Endothelial cell of umbilical vein (primary cell): ENCODE data around the gene COLQ. TPM values are rescaled to one million over a fixed set of nuclear protein-coding genes. Genes with fewer than 3 reads are reported as not detected.

Experiments
- Bru-seq: library from RNA; stranded (reverse); fragments of 400-500 nt; gene quantifications from one replicate; lab custom pipeline; 2021; lab: Mats Ljungman, UMichigan
- BruChase-seq, 2 experiments: library from RNA; stranded (reverse); fragments of 400-500 nt; gene quantifications; one replicate each; lab custom pipeline; 2021; lab: Mats Ljungman, UMichigan
- BruUV-seq: library from RNA; stranded (reverse); fragments of 400-500 nt; replicated peaks from 2 replicates; lab custom pipeline; 2021; lab: Mats Ljungman, UMichigan
- CTCF ChIA-PET: fragments of 300-600, 350-600 bp; sonication (Branson Sonifier 250); formaldehyde crosslinking; loops from one replicate; lab custom pipeline; 2021; ENCODE audit warnings: antibody characterized with exemption, inconsistent platforms; lab: Charles Lee
- POLR2A ChIA-PET: fragments of 300-600, 350-600 bp; sonication (Branson Sonifier 250); formaldehyde crosslinking; loops from one replicate; lab custom pipeline; 2021; ENCODE audit warnings: antibody characterized with exemption, inconsistent platforms; lab: Charles Lee
- DNase-seq: peaks from one replicate; pipeline ENCODE4 v3.0.0-alpha.2; 2011; ENCODE audit warnings: low read depth, low spot score
- FAIRE-seq: peaks from 2 replicates; lab custom pipeline; 2011; peaks lifted over from hg19 to GRCh38; lab: Jason Lieb, UNC
- H2AFZ ChIP-seq: 2 replicates; pipeline ENCODE4 v1.6.0; 2012; ENCODE audit warnings: low read depth, low read length, control low read depth, inconsistent platforms
- H3K27ac ChIP-seq: 2 replicates; pipeline ENCODE4 v1.5.1; 2011; ENCODE audit warnings: low read depth, mild to moderate bottlenecking, control low read depth, low read length, moderate library complexity; ENCODE audit not compliant: insufficient read depth
- H3K27me3 ChIP-seq, 2 experiments: 2 replicates each; pipeline versions ENCODE4 v1.6.0 to v1.6.1; 2011; ENCODE audit warnings: low read length in 2 of 2, mixed read lengths in 1 of 2; ENCODE audit not compliant: control insufficient read depth in 2 of 2, insufficient read depth in 2 of 2
- H3K36me3 ChIP-seq, 2 experiments: 2 replicates in 1 of 2; 3 replicates in 1 of 2; pipeline ENCODE4 v1.5.1; 2011; ENCODE audit warnings: low read length in 2 of 2, mild to moderate bottlenecking in 1 of 2, moderate library complexity in 1 of 2; ENCODE audit not compliant: control insufficient read depth in 2 of 2, insufficient read depth in 2 of 2; ENCODE audit errors: extremely low read depth in 1 of 2
- H3K4me1 ChIP-seq: 3 replicates; pipeline ENCODE4 v1.5.1; 2011; ENCODE audit warnings: mild to moderate bottlenecking, low read length; ENCODE audit not compliant: control insufficient read depth, insufficient read depth; ENCODE audit errors: extremely low read depth
- H3K4me2 ChIP-seq: 2 replicates; pipeline ENCODE4 v1.6.1; 2011; ENCODE audit warnings: low read length, control low read depth, mixed read lengths; ENCODE audit not compliant: insufficient read depth
- H3K4me3 ChIP-seq, 3 experiments: fragments of 200-600 bp in 1 of 3; sonication (generic), shearing (Covaris generic) in 1 of 3; replicated peaks in 1 of 3; 2 replicates each; pipeline ENCODE4 v1.5.1; 2011 to 2016; ENCODE audit warnings: control low read depth in 3 of 3, low read length in 3 of 3, mild to moderate bottlenecking in 2 of 3, inconsistent platforms in 1 of 3, low read depth in 1 of 3, moderate library complexity in 1 of 3; ENCODE audit not compliant: insufficient read depth in 1 of 3
- H3K79me2 ChIP-seq: 2 replicates; pipeline ENCODE4 v1.6.0; 2012; ENCODE audit warnings: low read length, inconsistent platforms; ENCODE audit not compliant: control insufficient read depth, insufficient read depth
- H3K9ac ChIP-seq: replicated peaks from 2 replicates; pipeline ENCODE3; 2011; ENCODE audit warnings: low read length, control low read depth; ENCODE audit not compliant: insufficient read depth; ENCODE audit errors: extremely low read depth
- H3K9me1 ChIP-seq: replicated peaks from 3 replicates; pipeline ENCODE4 v1.6.0; 2011; ENCODE audit warnings: mild to moderate bottlenecking, low read length; ENCODE audit not compliant: control insufficient read depth, insufficient read depth; ENCODE audit errors: extremely low read depth
- H3K9me3 ChIP-seq: replicated peaks from 2 replicates; pipeline ENCODE4 v1.5.1; 2012; ENCODE audit warnings: low read length, inconsistent platforms; ENCODE audit not compliant: control insufficient read depth, insufficient read depth
- H4K20me1 ChIP-seq: replicated peaks from 2 replicates; pipeline ENCODE3; 2011; ENCODE audit warnings: mild to moderate bottlenecking, low read length; ENCODE audit not compliant: control insufficient read depth, insufficient read depth; ENCODE audit errors: extremely low read depth
- CTCF ChIP-seq, 2 donors: IDR thresholded peaks; 1 replicate in 1 of 2; 2 replicates in 1 of 2; pipeline ENCODE4 v1.5.1; 2011; ENCODE audit warnings: low read length in 2 of 2, mild to moderate bottlenecking in 2 of 2, moderate library complexity in 2 of 2, control low read depth in 1 of 2, inconsistent platforms in 1 of 2, low read depth in 1 of 2; ENCODE audit not compliant: insufficient read depth in 1 of 2; ENCODE audit errors: extremely low read depth in 1 of 2
- EZH2 ChIP-seq: IDR thresholded peaks from 2 replicates; pipeline ENCODE4 v1.6.1; 2012; ENCODE audit warnings: borderline replicate concordance, low read depth, mild to moderate bottlenecking, moderate library complexity, low read length, inconsistent platforms; ENCODE audit not compliant: severe bottlenecking
- FOS ChIP-seq: IDR thresholded peaks from 2 replicates; pipeline ENCODE4 v1.6.1; 2011; ENCODE audit warnings: mild to moderate bottlenecking, low read length, moderate library complexity, borderline replicate concordance; ENCODE audit not compliant: insufficient read depth
- GATA2 ChIP-seq: IDR thresholded peaks from 2 replicates; pipeline ENCODE4 v1.7.0; 2011; ENCODE audit warnings: low read depth, mild to moderate bottlenecking, moderate library complexity, mixed read lengths, low read length; ENCODE audit not compliant: insufficient read length, insufficient read depth
- JUN ChIP-seq: IDR thresholded peaks from 2 replicates; pipeline ENCODE4 v1.6.1; 2011; ENCODE audit warnings: borderline replicate concordance, low read depth; ENCODE audit not compliant: insufficient read length, insufficient read depth
- MAX ChIP-seq: IDR thresholded peaks from 2 replicates; pipeline ENCODE4 v1.6.1; 2011; ENCODE audit not compliant: insufficient read depth, insufficient read length
- MYC ChIP-seq: IDR thresholded peaks from one replicate; pipeline ENCODE4 v1.6.1; 2011; ENCODE audit warnings: mild to moderate bottlenecking, low read depth, low read length
- POLR2A ChIP-seq: IDR thresholded peaks from 2 replicates; pipeline ENCODE4 v1.6.1; 2012; ENCODE audit warnings: low read depth, mild to moderate bottlenecking, control low read depth, low read length
- POLR2AphosphoS5 ChIP-seq: IDR thresholded peaks from 2 replicates; pipeline ENCODE4 v1.6.1; 2012; ENCODE audit warnings: low read depth, mild to moderate bottlenecking, control low read depth, low read length, moderate library complexity; ENCODE audit not compliant: insufficient read depth
- dilution Hi-C: fragments of 300-500 bp; cut with MboI; formaldehyde crosslinking; loops from one replicate; pipeline ENCODE4 v1.15.0; 2019; ENCODE audit warnings: low sequenced_read_pairs; ENCODE audit not compliant: extremely low pct_ligation_motif_present
- intact Hi-C: fragments of 100-400 bp; cut with micrococcal nuclease; formaldehyde crosslinking; loops from one replicate; pipeline ENCODE4 v1.10.0; 2022
- long read RNA-seq: library from polyadenylated mRNA; stranded (forward); transcript quantifications from one replicate; pipeline ENCODE4 v2.0.0, GENCODE V29; 2021
- polyA minus RNA-seq, 3 experiments: library from RNA; depleted of rRNA, polyadenylated mRNA; stranded (reverse); fragments of >200 nt; gene quantifications; 1 replicate in 1 of 3; 2 replicates in 2 of 3; pipeline ENCODE4 v1.2.3, GENCODE V29; 2011
- polyA plus RNA-seq, 4 experiments: library from polyadenylated mRNA; depleted of rRNA in 3 of 4; stranded (reverse) in 3 of 4; unstranded in 1 of 4; fragments of >200 nt; gene quantifications; 2 replicates each; pipeline versions ENCODE4 v1.2.1 to v1.2.3, GENCODE V29; 2011 to 2012; ENCODE audit warnings: missing spikeins in 1 of 4
- total RNA-seq: library from RNA; stranded (reverse); gene quantifications from 2 replicates; pipeline ENCODE4 v1.2.3, GENCODE V29; 2021

Gene COLQ
- total RNA-seq = 1.1 and 2.3 TPM in 2 replicates
- polyA plus RNA-seq = 2.0 TPM in 2 replicates
- 0.35 and 0.86 TPM in 2 replicates for polyA plus RNA-seq (2011; cell fraction: cytosol; rRNA removed)
- polyA plus RNA-seq (2011; cell fraction: nucleus; rRNA removed) = 6.7 and 11.5 TPM in 2 replicates
- polyA plus RNA-seq (2012) = 0.48 and 1.2 TPM in 2 replicates
- 0.97 and 1.7 TPM in 2 replicates for polyA minus RNA-seq
- not detected for polyA minus RNA-seq (2011; cell fraction: cytosol; rRNA and poly(A)+ RNA removed)
- 2.8 and 3.6 TPM in 2 replicates for polyA minus RNA-seq (2011; cell fraction: nucleus; rRNA and poly(A)+ RNA removed)
- Bru-seq, nascent RNA = percentile 35 among the genes with signal in this experiment
- percentile 30 among the genes with signal in this experiment for BruChase-seq, experiment 1, labeled RNA remaining after a 6-hour chase
- BruChase-seq, experiment 2, labeled RNA remaining after a 2-hour chase = percentile 42 among the genes with signal in this experiment
- long read RNA-seq, partial matches to known transcripts = 0 of 3 reads
- long read RNA-seq, other reads (novel, unspliced or antisense) = 3 of 3 reads

GRCh38 chr3:15521573-15521965 is at the start of gene COLQ:
COLQ (minus strand) TSS chr3:15521706; CDS start chr3:15521625, 81 bp downstream.
- no peaks in the 10 kb centered on the region for H3K9me3 ChIP-seq
- TF ChIP-seq CTCF (IDR thresholded peaks at IDR 0.05; ENCODE audit: extremely low read depth in 1 of 2, insufficient read depth in 1 of 2, low read depth in 1 of 2, low read length in 2 of 2) = no peak
- no peak for TF ChIP-seq EZH2
- no peak for TF ChIP-seq MYC
- no peak for TF ChIP-seq MAX
- no peak for TF ChIP-seq FOS
- TF ChIP-seq GATA2 = no peak
- no peak for TF ChIP-seq POLR2A
- TF ChIP-seq JUN = no peak
- TF ChIP-seq POLR2AphosphoS5 = no peak
- DNase-seq = no peak
- ChIA-PET POLR2A (no interaction called here), CTCF (no interaction called here)
- H3K27me3 ChIP-seq = peaks cover 7 to 18% of the 10 kb centered on the region in 2 experiments
- H3K4me2 ChIP-seq = no peak within 1 kb of the TSS
- H3K4me3 ChIP-seq = no peak within 1 kb of the TSS
- intact Hi-C loops = no loop called here
- H3K9ac ChIP-seq = no peak within 1 kb of the TSS
- no peaks in the 10 kb centered on the region for H3K36me3 ChIP-seq
- dilution Hi-C loops = no loop called here
- H3K27ac ChIP-seq = no peak within 1 kb of the TSS
- no peaks in the 10 kb centered on the region for H3K79me2 ChIP-seq
- BruUV-seq = no TSS peak
- H2AFZ ChIP-seq = no peak within 1 kb of the TSS
- no peaks in the 10 kb centered on the region for H4K20me1 ChIP-seq
- no peaks in the 10 kb centered on the region for H3K4me1 ChIP-seq
- H3K9me1 ChIP-seq = no peaks in the 10 kb centered on the region
- FAIRE-seq = no peak
